Glutamatergic neuron (in vitro differentiated cells): ENCODE data around the gene FBLN2. TPM values are rescaled to one million over a fixed set of nuclear protein-coding genes. Genes with fewer than 3 reads are reported as not detected.

ENCODE experiments used
- DNase-seq: peaks from one replicate; pipeline ENCODE4 v3.0.0; 2022
- H3K27ac Mint-ChIP-seq: one replicate; pipeline ENCODE4 v1.8.0; 2020; ENCODE audit warnings: mild to moderate bottlenecking, mixed read lengths, inconsistent platforms; ENCODE audit not compliant: unreplicated experiment
- H3K27me3 Mint-ChIP-seq: one replicate; pipeline ENCODE4 v1.8.0; 2020; ENCODE audit warnings: mild to moderate bottlenecking, moderate library complexity, mixed read lengths, inconsistent platforms; ENCODE audit not compliant: unreplicated experiment
- H3K36me3 Mint-ChIP-seq: one replicate; pipeline ENCODE4 v1.8.0; 2020; ENCODE audit warnings: mild to moderate bottlenecking, mixed read lengths, inconsistent platforms; ENCODE audit not compliant: unreplicated experiment
- H3K4me1 Mint-ChIP-seq: one replicate; pipeline ENCODE4 v1.8.0; 2020; ENCODE audit warnings: mild to moderate bottlenecking, low read depth, mixed read lengths, inconsistent platforms; ENCODE audit not compliant: unreplicated experiment
- H3K4me3 Mint-ChIP-seq: one replicate; pipeline ENCODE4 v1.8.0; 2020; ENCODE audit warnings: mild to moderate bottlenecking, mixed read lengths, inconsistent platforms; ENCODE audit not compliant: unreplicated experiment
- H3K9me3 Mint-ChIP-seq: one replicate; pipeline ENCODE4 v1.8.0; 2020; ENCODE audit warnings: mild to moderate bottlenecking, moderate library complexity, mixed read lengths, inconsistent platforms; ENCODE audit not compliant: unreplicated experiment
- total RNA-seq: library from RNA; stranded (reverse); fragmentation: NEBNext Ultra II Directional; extraction: Animal tissue kit (Norgen Biotek cat#: 25700); gene quantifications from one replicate; pipeline ENCODE4 v1.2.1, GENCODE V29; 2021; ENCODE audit not compliant: unreplicated experiment
- TF ChIP-seq, protein P1 (sequence below): fragments of 200-600 bp; sonication (generic); IDR thresholded peaks from one replicate; pipeline ENCODE4 v1.5.0; 2021; ENCODE audit not compliant: partially characterized antibody, unreplicated experiment

The FBLN2 gene
- total RNA-seq, 1 donor from 2014 or later, result 2.1 TPM

GRCh38 chr3:13611221-13611620, 62.3 kb downstream of the FBLN2 start:
- Mint-ChIP-seq H3K4me3 (no peak overlapping the region), H3K9me3 (peaks cover 3% of the 10 kb centered on the region), H3K27me3 (peaks cover 7% of the 10 kb centered on the region), H3K36me3 (peaks cover 8% of the 10 kb centered on the region), H3K4me1 (peaks cover 3% of the 10 kb centered on the region), H3K27ac (no peak overlapping the region)
- TF ChIP-seq, protein P1, sequence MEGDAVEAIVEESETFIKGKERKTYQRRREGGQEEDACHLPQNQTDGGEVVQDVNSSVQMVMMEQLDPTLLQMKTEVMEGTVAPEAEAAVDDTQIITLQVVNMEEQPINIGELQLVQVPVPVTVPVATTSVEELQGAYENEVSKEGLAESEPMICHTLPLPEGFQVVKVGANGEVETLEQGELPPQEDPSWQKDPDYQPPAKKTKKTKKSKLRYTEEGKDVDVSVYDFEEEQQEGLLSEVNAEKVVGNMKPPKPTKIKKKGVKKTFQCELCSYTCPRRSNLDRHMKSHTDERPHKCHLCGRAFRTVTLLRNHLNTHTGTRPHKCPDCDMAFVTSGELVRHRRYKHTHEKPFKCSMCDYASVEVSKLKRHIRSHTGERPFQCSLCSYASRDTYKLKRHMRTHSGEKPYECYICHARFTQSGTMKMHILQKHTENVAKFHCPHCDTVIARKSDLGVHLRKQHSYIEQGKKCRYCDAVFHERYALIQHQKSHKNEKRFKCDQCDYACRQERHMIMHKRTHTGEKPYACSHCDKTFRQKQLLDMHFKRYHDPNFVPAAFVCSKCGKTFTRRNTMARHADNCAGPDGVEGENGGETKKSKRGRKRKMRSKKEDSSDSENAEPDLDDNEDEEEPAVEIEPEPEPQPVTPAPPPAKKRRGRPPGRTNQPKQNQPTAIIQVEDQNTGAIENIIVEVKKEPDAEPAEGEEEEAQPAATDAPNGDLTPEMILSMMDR, result no peak
- no peak for DNase-seq

- peaks cover 3% of the 10 kb centered on the region for H3K4me1 Mint-ChIP-seq
- H3K9me3 Mint-ChIP-seq, result peaks cover 1% of the 10 kb centered on the region
- TF ChIP-seq, protein P1, result no peak
- peaks cover 8% of the 10 kb centered on the region for H3K36me3 Mint-ChIP-seq
- no peak for DNase-seq
- H3K4me3 Mint-ChIP-seq, result no peak overlapping the region
- no peak overlapping the region for H3K27ac Mint-ChIP-seq
- peaks cover 11% of the 10 kb centered on the region for H3K27me3 Mint-ChIP-seq
Observed at GRCh38 chr3:13612829-13613228, 63.9 kb downstream of the FBLN2 start.

- no peak overlapping the region for H3K27ac Mint-ChIP-seq
- peaks cover 1% of the 10 kb centered on the region for H3K9me3 Mint-ChIP-seq
- TF ChIP-seq, protein P1, result no peak
- DNase-seq, result no peak
- peaks cover 8% of the 10 kb centered on the region for H3K36me3 Mint-ChIP-seq
- H3K27me3 Mint-ChIP-seq, result peaks cover 11% of the 10 kb centered on the region
- no peak overlapping the region for H3K4me3 Mint-ChIP-seq
- H3K4me1 Mint-ChIP-seq, result no peaks in the 10 kb centered on the region
Observed at GRCh38 chr3:13613343-13614190, 64.6 kb downstream of the FBLN2 start.

- no peaks in the 10 kb centered on the region for H3K4me1 Mint-ChIP-seq
- peaks cover 1% of the 10 kb centered on the region for H3K9me3 Mint-ChIP-seq
- H3K36me3 Mint-ChIP-seq, result peaks cover 8% of the 10 kb centered on the region
Observed at GRCh38 chr3:13614607-13615006, 65.7 kb downstream of the FBLN2 start.

More at GRCh38 chr3:13614607-13615006, 65.7 kb downstream of the FBLN2 start:
- Mint-ChIP-seq H3K4me3 (no peak overlapping the region), H3K27me3 (peaks cover 11% of the 10 kb centered on the region), H3K27ac (no peak overlapping the region)
- no peak for DNase-seq
- TF ChIP-seq, protein P1, result no peak
